ENCODE measurements around the gene TLE3. TPM values are rescaled to one million over a fixed set of nuclear protein-coding genes. Genes with fewer than 3 reads are reported as not detected.

TLE3 gene
- total RNA-seq, 1 donor from 2014 or later, result 17.8 TPM

GRCh38 chr15:70088455-70088854 is 9.3 kb downstream of the TLE3 start:
- DNase-seq, result no peak
- peak overlapping the region; percentile 41 for H3K4me3 ChIP-seq
- H3K4me1 ChIP-seq, result peaks cover 62% of the 10 kb centered on the region
- TF ChIP-seq CTCF (IDR thresholded peaks at IDR 0.05; ENCODE audit: borderline replicate concordance), result no peak
- peak overlapping the region; percentile 48 for H3K27ac ChIP-seq (replicated peaks)
- H3K27me3 ChIP-seq (ENCODE audit: low read depth), result peaks cover 23% of the 10 kb centered on the region
- no peaks in the 10 kb centered on the region for H3K9me3 ChIP-seq (replicated peaks)
- H3K36me3 ChIP-seq, result peaks cover 11% of the 10 kb centered on the region
- intact Hi-C loops (cut with micrococcal nuclease), result no loop called here

GRCh38 chr15:70087708-70088352 is 9.9 kb downstream of the TLE3 start:
- intact Hi-C loops (cut with micrococcal nuclease), result no loop called here
- peaks cover 16% of the 10 kb centered on the region for H3K36me3 ChIP-seq
- no peak for TF ChIP-seq CTCF (IDR thresholded peaks at IDR 0.05; ENCODE audit: borderline replicate concordance)
- no peak overlapping the region for H3K4me3 ChIP-seq
- H3K27ac ChIP-seq (replicated peaks), result no peak overlapping the region
- H3K4me1 ChIP-seq, result peaks cover 56% of the 10 kb centered on the region
- peaks cover 27% of the 10 kb centered on the region for H3K27me3 ChIP-seq (ENCODE audit: low read depth)
- DNase-seq, result no peak
- H3K9me3 ChIP-seq (replicated peaks), result no peaks in the 10 kb centered on the region

- intact Hi-C loops (cut with micrococcal nuclease), result no loop called here
- peaks cover 44% of the 10 kb centered on the region for H3K4me1 ChIP-seq
- no peak for TF ChIP-seq CTCF (IDR thresholded peaks at IDR 0.05; ENCODE audit: borderline replicate concordance)
- H3K9me3 ChIP-seq (replicated peaks), result no peaks in the 10 kb centered on the region
- DNase-seq, result no peak
- H3K36me3 ChIP-seq, result peaks cover 28% of the 10 kb centered on the region
- H3K4me3 ChIP-seq, result no peak overlapping the region
- H3K27me3 ChIP-seq (ENCODE audit: low read depth), result peaks cover 39% of the 10 kb centered on the region
- no peak overlapping the region for H3K27ac ChIP-seq (replicated peaks)
These were observed 11.1 kb downstream of the TLE3 start for GRCh38 chr15:70086636-70087035.

GRCh38 chr15:70084461-70084860 is 13.3 kb downstream of the TLE3 start:
- Histone ChIP-seq H3K4me3 (no peak overlapping the region), H3K4me1 (peaks cover 32% of the 10 kb centered on the region), H3K36me3 (peaks cover 37% of the 10 kb centered on the region), H3K27me3 (ENCODE audit: low read depth) (peaks cover 52% of the 10 kb centered on the region), H3K9me3 (replicated peaks) (no peaks in the 10 kb centered on the region), H3K27ac (replicated peaks) (no peak overlapping the region)
- DNase-seq, result no peak
- intact Hi-C loops (cut with micrococcal nuclease), result no loop called here
- TF ChIP-seq CTCF (IDR thresholded peaks at IDR 0.05; ENCODE audit: borderline replicate concordance), result no peak

- Histone ChIP-seq H3K4me3 (no peak overlapping the region), H3K36me3 (peaks cover 37% of the 10 kb centered on the region), H3K9me3 (replicated peaks) (no peaks in the 10 kb centered on the region), H3K27ac (replicated peaks) (no peak overlapping the region), H3K27me3 (ENCODE audit: low read depth) (peaks cover 52% of the 10 kb centered on the region), H3K4me1 (peaks cover 32% of the 10 kb centered on the region)
- no peak for TF ChIP-seq CTCF (IDR thresholded peaks at IDR 0.05; ENCODE audit: borderline replicate concordance)
- no peak for DNase-seq
- intact Hi-C loops (cut with micrococcal nuclease), result no loop called here
These were observed 13.8 kb downstream of the TLE3 start for GRCh38 chr15:70083946-70084345.
